DLD1 (cell line): ENCODE data around the gene SLC39A11.
"Not testable (repeated sequence)": the region's sequence is repeated elsewhere in the genome, so short reads cannot be mapped to it uniquely, and the experiment has no call there.

Experiments used
- in situ Hi-C: cut with HindIII; loops from 2 replicates; pipeline ENCODE4 v1.10.0; 2017; ENCODE audit warnings: low sequenced_read_pairs

SLC39A11 gene

GRCh38 chr17:72646176-72646575 is 446.3 kb downstream of the SLC39A11 start:
- in situ Hi-C loops, result no loop called here

DNA sequence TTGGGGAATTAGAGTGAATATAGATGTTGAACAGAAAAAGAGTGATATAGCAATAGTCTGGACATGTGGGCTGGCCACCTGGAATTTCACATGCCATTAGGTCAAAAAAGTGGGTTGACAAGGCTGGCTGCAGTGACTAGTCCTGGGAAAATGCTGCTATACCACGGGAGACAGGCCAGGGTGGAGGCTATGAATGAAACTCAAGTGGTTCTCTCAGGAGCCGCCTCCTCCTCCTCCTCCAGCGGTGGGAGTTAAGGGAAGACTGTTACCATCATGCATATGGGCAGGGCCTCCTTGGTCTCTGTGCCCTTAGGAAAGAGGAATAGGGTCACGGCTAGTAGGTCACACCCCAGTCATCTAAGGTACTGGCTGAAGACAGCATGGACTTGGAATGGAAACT is 448.0 kb downstream of the SLC39A11 start:
- in situ Hi-C loops, result no loop called here

- in situ Hi-C loops, result no loop called here
Observed at GRCh38 chr17:72643575-72644216, 448.8 kb downstream of the SLC39A11 start.

DNA sequence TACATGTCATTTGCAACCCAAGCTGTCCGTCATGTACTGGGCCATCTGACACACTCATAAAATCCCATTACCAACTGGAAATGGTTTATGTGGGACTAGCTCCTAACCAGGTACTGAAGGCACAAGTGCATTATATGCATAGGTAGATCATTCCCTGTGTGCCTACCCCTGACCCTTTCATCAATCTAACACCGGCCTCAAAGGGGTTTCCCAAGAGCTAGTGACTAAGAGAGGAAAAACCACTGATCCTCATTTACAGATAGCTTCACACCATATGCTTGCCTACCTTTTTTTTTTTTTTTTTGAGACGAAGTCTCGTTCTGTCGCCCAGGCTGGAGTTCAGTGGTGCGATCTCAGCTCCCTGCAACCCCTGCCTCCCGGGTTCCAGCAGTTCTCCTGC is 449.8 kb downstream of the SLC39A11 start:
- in situ Hi-C loops, result no loop called here

GRCh38 chr17:72640415-72641165 is 451.9 kb downstream of the SLC39A11 start:
- in situ Hi-C loops, result no loop called here

GRCh38 chr17:72639711-72640110 is 452.8 kb downstream of the SLC39A11 start:
- in situ Hi-C loops, result no loop called here

GRCh38 chr17:72638932-72639331 is 453.6 kb downstream of the SLC39A11 start:
- in situ Hi-C loops, result not testable (repeated sequence)

DNA sequence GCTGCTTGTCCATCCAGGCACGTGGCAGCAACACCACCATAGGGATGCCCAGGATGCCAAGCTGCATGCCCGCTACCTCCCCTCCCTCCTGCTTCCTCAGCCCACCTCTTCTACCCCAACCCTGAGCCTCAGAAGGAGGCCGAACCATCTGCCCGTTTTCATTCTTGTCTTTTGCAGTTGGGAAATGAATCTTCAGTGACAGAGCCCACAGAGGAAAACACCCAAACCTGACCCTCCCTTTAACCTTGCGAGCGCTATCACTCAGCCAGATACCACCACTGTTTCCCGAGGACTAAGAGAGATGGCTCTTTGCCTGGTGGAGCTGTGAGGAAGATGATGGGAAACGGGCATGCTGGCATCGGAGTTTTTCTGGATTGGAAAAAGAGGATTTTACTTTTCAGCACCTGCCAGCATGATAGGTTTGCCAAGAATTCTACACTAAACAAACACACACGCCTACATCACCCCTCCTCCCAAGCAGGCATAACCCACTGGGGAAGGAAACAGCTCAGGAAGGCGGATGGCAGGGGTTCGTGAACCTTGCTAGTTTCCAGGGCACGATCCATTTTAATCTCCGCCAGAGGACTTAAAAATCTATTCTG is 457.4 kb downstream of the SLC39A11 start:
- in situ Hi-C loops, result no loop called here

- in situ Hi-C loops, result no loop called here
Observed at GRCh38 chr17:72634621-72635020, 457.9 kb downstream of the SLC39A11 start.

DNA sequence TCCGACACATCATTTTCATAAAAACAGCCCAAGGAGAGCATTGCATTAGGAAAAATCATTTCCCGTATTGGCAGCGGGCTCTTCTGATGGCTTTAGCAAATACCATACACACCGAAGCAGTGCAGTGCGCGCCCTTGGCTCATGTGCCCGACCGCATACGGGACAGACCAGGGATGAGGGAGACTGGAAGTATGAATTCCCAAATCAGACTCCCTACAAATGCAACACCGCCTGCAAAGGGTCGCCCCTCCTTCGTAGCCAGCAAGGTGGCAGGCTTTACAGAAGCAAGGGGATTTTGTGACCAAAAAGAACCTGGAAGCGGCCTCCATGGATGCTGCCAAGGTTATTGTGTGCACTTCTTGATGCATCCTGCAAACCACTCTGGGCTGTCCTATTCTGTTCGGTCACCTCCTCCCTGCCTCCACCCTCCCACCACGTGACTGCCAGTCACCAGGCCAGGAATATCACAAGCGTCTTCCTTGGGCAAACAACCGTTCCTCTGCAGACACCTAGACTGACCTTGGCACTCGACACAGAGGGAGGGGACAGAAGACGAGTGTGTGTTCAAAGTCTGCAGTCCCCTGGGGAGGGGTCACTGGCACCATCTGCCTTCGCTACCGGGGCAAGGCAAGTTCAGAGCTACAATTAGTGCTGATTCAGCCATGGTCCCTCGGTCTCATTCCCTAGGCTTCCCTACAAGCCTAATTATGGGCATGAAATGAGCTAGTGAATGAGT is 460.4 kb downstream of the SLC39A11 start:
- in situ Hi-C loops, result no loop called here

DNA sequence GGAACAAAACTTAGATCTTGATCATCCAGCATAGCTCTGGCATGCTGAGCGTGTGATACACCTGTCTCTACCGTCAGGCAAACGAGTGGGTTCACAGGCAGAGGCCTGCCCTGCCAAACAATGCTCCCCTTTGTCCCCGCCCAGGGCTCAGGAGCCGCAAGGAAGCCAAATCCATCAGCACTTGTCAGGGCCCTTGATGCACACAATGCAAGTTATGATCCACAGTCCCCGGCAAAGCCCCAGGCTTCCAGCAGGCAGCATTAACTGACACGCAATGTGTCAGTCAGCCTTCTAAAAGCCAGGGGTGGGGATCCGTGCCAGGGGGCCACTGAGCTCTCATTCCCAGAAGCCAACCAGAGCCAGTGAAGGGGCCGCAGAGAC is 460.9 kb downstream of the SLC39A11 start:
- in situ Hi-C loops, result no loop called here

DNA sequence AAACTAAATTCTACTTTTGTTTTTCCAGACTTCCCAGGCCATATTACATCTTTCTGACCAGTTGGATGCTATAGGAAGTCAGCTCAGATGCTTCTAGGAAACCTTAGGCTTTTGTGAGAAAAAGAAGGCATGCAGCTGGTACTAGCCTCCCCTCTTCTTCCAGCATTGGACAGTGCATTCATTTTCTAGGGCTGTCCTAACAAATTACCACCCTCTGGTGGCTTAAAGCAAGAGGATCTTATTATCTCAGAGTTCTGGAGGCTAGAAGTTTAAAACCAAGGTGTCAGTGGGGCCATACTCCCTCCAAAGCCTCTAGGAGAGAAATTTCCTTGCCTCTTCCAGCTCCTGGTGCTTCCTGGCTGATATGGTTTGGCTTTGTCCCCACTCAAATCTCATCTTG is 467.8 kb downstream of the SLC39A11 start:
- in situ Hi-C loops, result no loop called here

DNA sequence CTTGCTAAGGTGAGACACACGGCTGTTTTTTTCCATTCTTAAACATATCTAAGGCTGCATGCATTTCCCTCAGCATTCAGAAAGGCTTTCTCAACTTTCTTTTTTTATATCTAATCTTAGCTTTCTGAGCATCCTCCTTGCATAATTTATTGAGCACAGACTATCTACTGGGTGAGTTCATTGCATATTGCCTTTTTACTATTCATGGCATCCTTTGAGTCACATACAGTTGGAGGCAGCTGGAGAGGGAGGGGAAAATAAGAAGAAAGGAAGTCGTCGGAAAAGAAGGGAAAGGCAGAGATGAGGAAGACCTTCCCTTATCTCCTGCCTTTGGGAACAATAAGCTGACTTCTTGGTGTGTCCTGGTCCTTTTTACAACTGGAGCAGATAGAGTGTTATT is 468.3 kb downstream of the SLC39A11 start:
- in situ Hi-C loops, result no loop called here

GRCh38 chr17:72622661-72623433 is 469.6 kb downstream of the SLC39A11 start:
- in situ Hi-C loops, result no loop called here

DNA sequence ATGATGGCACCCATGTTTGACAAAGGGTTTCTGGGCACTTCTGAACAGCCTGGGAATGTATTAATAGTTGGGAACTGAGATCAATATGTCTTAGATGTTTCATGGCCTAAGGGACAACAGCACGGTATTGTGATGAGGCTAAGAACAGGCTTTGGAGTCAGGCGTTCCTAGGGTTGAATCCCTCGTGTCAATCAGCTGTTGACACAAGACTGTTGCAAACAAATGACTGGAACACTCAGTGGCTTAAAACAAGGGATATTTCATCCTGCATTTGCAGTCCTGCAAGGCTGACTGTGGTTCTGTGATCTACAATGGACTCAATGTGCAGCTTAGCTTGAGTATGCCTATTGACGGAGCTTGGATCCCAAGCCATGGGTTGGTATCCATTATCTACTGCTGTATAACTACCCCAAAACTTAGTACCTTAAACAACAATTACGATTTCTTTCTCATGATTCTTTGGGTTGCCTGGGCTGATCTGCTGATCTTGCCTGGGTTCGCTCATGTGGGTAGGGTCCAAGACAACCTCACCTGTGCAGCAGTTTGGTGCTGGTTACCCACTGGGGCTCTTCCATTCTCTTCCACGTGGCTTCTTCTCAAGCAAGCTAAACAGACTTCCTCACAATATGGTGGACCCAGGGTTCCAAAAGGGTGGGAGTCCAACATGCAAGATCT is 472.4 kb downstream of the SLC39A11 start:
- in situ Hi-C loops, result no loop called here

DNA sequence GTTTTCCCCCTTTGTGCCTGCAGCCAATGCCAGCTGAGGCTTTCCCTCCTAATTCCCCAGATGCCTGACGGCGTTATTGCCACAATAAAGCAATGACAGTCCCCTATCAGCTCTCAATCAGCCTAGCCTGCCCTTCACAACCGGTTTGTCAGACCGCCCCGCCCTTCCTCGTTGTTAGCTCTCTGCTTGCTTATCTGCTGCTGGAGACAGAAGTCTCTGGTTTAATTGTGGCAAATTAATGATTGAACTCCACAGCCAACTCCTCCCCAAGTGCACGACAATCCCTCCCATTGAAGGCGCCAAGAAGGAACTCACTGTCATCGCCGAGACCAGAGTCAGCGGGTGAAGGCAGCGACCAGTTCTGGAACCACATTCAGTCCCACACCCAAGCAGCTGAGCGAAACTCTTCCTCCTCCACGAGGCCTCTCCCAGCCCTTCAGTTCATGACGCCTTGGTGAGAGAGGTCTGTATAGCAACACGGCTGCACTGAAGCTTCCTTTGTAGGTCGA is 474.4 kb downstream of the SLC39A11 start:
- in situ Hi-C loops, result no loop called here

DNA sequence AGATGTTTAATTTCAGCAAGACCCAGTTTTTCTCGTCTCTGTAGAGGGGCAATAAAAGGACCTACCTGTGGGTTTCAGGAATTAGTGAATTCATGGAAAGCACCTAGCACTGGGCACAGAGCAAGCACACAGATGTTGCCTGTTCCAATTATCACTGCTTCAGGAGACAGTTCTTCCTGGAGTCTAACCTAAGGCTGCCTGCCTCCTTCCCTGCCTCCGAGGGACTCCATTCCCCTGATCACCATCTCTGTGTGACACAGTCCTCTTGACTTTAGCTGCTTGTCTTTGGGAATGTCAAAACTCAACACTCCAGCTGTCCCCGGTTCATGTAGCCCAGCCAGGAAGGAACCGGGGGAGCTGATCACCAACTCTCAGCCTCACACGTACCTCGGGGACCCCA is 474.9 kb downstream of the SLC39A11 start:
- in situ Hi-C loops, result no loop called here

GRCh38 chr17:72616447-72616846 is 476.0 kb downstream of the SLC39A11 start:
- in situ Hi-C loops, result no loop called here

- in situ Hi-C loops, result no loop called here
Observed at GRCh38 chr17:72615627-72615991, 476.9 kb downstream of the SLC39A11 start.
